ENCODE results near the gene PAEP.
"Not testable (repeated sequence)": the region's sequence is repeated elsewhere in the genome, so short reads cannot be mapped to it uniquely, and the experiment has no call there.

PAEP gene

DNA sequence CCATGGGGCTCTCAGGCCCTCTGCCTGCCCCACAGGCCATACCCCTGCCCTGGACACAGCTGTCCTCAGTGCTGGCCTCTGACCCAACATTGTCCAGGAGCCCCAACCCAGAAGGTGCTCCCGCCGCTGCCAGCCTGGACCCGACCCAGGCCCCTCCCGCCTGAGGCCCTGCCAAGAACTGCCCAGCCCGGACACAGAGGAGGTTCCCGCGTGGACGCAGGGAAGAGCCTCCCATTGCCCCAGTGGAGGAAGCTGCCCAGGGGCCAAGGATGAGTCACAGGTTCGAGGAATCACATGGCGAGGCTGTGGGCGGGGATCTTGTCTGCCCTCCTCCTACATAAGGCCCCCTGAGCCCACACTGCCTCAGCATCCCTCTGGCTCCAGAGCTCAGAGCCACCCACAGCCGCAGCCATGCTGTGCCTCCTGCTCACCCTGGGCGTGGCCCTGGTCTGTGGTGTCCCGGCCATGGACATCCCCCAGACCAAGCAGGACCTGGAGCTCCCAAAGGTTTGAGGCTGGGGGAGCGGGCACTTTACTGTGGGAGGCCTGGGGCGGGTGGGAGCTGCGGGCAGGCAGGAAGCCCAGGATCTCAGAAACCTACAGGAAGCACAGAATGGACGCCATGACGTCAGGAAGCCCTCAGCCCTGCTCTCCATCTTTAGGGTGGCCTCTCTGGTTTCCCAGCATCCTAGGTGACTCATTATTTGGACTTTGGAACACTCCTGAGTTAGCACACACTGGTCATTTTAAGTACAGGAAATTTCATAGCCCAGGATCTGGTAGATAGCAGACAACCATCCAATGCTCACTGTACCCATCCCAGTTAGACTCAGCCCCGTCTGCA is at the start of gene PAEP:
Gene PAEP (plus strand): TSS at position 366 of the 844 bp plus-strand sequence.
- DNase-seq (ENCODE audit: low read depth in 3 of 3) = no peak

DNA sequence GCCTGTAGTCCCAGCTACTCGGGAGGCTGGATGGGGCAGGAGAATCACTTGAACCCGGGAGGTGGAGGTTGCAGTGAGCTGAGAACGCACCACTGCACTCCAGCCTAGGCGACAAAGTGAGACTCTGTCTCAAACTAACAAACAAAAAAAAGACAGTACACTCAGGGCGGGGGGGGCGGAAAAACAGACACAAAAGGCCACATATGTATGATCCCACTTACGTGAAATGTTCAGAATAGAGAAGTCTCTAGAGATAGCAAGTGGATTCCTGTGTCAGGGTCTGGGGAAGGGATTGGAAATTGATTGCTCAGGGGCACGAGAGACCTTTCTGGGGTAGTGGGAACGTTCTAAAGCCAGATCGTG is 49.3 kb upstream of the PAEP start:
- no peak for DNase-seq (ENCODE audit: low read depth in 3 of 3)

DNA sequence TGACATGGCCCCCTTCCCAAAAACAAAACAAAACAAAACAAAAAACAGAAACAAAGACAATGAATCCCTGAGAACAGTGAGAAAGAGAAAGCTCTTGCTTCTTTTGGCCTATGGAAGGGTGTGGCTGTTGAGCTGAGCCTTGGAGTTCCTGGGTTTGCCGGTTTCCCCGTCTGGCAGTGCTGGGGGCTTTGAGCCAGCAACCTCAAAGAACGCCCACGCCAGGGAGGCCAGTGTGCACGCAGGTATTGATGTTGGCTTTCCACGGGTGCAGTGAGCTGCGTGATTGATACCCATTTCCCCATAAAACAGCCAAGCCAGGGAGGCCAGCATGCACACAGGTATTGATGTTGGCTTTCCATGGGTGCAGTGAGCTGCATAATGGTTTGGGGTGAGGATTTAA is 48.7 kb upstream of the PAEP start:
- no peak for DNase-seq (ENCODE audit: low read depth in 3 of 3)

DNA sequence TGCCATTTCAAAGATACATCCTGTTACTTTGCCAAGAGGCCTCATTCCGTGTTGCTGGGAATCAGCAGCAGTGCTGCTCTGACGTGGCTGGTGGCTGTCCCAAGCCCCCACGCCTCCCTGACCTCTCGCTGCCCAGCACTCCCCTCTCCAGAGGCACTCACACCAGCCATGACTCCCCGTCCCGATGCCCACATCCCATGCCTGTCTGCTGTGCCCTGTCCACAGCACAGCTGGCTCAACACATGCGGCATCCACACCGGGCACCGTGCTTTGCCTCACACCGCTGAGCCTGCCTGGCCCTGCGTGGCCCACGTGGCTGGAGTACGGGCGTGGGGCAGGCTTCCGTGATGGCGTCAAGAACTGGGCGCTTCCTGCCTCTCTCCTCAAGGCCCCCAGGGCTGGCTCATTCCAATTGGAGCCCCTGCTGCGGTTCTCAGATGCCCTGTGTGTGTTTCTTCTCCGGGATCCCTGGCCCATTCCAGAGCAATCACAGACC is 48.2 kb upstream of the PAEP start:
- no peak for DNase-seq (ENCODE audit: low read depth in 3 of 3)

DNA sequence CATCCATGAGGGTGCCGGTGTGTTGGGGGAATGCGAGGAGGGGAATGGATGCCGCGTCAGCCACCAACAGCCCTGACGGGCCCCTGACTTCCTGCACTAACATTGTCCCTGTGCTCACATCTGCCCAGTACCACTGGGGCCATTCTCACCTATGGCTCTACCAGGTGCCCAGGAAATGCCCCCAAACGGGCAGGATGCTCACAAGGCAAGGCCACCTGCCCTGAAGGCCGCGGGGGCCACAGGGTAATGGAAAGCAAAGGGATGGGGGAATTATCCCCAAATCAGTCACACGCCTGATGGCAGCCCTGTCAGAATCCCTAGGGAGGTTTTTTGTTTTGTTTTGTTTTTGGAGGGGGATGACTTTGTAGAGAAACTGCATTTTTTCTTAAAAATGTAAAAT is 47.6 kb upstream of the PAEP start:
- DNase-seq (ENCODE audit: low read depth in 3 of 3) = not testable (repeated sequence)

DNA sequence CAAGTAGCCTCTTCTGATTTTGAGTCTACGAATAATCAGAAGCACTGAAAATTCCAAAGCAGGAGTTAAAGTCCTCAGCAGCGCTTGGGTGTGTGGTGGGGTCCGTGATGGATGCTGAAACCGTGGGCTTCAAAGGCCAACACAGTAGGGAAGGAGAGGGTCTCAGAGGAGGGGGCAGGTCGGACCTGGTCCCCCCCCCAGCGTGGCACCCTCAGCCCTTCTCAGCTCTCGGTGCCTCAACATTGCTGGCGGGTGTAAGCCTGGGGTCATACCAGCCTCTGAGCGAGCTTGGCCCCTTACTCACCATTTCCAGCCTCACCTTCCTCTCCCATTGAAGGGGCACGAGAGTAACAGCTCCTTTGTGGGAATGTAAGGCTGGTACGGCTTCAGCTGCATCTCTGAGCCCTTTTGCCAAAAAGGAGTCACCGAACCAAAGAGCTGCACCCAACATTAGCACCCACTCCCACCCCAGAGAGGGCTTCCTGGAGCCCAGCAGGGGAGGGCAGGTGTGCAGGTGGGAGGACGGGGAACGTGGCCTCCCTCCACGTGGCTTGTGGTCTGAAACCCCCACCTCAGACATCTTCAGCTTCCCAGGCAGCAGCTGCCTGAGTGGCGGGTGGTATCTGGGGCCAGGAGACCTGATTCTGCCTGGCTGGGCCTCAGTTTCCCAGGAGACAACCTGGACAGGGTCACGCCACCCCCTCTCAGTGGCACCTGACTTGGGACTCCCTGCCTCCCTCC is 47.0 kb upstream of the PAEP start:
- no peak for DNase-seq (ENCODE audit: low read depth in 3 of 3)

DNA sequence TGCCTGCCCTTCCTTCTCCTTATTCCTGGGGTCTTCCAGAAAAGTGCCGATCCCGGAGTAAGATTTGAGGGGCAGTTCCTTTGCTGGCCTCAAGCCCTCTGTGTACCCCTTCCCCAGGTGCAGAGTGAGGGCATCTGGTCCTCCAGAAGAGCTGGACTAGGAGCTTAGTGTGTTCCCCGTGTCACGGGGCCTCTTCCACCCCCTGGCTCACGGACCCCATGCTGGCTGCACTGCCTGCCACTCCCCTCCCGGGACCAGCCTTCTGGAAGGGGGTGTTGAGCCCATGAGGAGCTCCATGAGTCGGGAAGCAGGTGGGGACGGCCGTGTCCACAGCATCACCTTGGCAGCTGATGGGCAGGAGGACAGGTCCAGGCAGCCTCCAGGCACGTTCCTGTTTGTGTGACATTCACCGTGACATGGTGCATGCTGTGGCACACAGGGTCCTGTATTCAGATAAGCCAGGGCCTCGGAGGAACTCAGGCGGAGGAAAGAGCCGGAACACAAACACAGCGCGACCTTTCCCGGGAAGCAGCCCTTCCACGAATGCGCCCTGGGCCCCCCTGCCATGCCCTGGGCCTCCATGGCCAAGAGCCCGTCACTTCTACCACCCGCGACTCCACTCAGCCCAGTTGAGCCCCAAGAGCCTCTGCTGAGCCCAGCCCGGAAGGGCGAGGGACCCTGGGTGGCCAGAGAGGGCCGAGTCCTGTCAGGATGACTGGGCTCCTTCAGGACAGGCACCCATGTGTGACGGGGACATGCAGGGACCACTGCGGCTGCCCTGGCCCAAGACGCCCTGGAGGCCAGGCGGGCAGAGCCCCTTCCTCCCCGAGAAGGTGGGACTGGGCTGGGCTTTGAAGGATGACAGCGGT is 46.2 kb upstream of the PAEP start:
- DNase-seq (ENCODE audit: low read depth in 3 of 3) = no peak

DNA sequence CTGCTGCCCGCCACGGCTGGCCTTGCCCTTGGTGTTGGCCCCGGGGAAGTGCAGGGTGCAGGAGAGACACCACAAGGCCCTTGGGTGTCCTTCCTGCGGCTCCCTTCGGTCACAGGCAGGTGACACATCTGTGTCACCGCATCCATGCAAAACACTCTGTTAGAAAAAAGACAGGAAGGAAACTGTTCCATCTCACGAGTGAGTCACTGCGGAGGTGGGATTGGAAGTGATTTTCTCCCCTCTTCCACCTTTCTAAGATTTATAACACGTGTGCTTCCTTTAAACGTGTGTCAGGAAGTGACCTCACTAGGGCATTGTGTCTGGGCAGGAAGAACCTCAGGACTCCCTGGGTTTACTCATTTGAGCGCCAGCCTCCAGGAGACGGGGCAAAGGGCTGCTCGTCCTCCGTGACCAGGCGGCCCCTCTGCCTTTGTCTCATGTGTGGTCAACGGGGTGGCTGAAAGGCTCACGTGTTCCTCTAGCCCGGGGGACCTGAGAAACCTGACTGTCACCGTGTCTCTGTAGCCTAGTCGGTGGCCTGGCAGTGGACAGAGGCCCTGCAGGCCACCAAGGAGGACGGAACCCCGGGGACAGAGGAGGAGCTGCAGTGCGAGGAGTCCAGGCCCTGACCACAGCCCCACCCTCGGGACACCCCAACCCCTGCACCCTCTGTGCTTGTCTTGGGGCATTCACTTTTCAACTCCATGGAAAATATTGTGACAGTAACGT is 45.3 kb upstream of the PAEP start:
- DNase-seq (ENCODE audit: low read depth in 3 of 3) = no peak

DNA sequence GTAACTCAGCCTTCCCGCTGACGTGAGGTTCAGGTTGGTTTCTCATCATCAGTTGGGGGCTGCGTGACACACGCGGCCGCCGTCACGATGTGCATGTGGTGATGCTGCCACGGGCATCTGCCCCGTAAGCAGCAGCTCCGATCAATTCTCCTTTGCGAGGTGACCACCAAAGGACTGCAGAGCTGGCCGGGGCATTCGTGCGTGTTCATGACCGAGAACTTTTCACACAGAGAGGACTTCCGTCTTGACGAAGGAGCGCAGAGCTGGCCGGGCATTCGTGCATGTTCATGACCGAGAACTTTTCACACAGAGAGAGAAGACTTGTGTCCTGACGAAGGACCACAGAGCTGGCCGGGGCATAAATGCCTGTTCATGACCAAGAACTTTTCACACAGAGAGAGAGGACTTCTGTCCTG is 44.1 kb upstream of the PAEP start:
- no peak for DNase-seq (ENCODE audit: low read depth in 3 of 3)

DNA sequence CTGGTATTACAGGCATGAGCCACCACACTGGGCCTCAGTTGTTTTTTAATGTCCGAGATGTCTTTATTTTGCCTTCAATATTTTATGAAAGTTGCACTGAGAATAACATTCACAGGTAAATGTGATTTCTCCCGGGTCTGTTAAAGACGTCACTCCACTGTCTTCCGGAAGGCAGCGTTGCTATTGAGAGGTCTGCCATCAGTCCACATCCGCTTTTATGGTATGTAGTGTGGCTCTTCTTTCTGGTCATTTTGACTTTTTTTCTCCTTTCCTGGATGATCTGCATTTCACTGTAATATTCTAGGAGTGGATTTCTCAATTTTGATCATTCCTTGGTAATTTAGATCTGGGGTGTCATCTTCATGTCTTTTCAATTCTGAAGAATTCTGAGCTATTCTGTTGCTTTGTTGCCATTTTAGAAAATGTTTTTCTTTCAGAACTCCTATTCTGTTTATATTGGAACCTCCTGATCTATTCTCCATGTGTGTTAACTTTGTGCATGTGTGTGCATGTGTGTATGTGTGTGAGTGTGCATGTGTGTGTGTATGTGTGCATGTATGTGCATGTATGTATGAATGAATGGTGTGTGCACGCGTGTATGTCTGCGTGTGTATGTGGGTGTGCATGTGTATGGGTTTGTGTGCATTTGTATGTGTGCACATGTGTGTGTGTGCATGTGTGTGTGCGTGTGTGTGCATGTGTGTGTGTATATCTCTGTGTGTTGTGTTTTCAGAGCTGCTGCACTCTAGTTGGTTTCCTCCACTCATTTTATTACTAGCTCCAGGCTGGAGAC is 42.2 kb upstream of the PAEP start:
- DNase-seq (ENCODE audit: low read depth in 3 of 3) = no peak

DNA sequence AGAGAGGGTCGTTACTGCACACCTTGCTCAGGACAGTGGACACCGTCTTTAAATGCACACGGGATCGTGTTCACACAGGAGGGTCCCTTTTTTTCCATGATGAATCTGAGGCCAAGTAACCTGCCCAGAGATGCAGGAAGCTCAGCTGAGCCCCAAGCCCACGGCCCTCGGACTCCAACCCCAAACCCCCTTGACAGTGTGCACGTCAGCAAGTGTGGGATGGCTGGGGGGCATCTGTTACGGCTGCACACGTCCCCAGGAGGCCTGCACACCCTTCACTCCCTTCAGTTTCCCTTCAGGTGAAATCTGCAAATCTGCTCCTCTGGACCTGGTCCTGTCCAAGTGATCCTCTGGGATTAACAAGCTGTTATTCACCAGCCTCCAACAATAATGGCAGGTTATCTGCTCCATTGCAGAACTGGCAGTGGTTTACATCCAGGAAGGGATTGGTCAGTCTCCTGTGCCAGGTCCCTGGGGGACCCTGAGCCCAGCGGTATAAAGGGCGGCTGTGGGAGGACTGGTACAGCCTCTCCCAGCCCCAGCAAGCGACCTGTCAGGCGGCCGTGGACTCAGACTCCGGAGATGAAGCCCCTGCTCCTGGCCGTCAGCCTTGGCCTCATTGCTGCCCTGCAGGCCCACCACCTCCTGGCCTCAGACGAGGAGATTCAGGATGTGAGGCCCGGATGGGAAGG is 40.5 kb upstream of the PAEP start, which contains the start of gene LCN1:
Gene LCN1 (plus strand): TSS at position 525 of the 692 bp plus-strand sequence. CDS start 58 bp downstream, at position 583.
- DNase-seq (ENCODE audit: low read depth in 3 of 3) = no peak

DNA sequence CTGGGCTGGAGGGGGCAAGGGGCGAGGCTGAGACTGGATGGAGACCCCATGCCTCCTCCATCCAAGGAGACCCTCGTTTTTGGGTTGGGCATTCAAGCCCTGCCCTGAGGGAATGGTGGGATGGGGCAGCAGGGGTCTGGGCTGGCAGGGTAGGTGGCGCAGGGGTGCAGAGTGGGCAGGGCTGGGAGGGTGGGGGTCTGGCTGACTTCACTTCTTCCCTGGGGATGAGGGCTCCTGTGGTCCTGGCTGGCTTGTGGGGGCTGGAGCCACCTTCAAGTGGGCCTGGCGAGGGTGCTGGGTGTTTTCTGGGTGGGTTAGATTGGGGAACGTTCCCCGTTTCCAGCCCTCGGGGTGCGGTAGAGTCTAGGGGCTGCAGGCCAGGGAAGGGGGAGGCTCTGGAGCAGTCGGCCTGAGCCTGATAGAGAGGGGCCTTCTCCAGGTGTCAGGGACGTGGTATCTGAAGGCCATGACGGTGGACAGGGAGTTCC is 39.9 kb upstream of the PAEP start:
- no peak for DNase-seq (ENCODE audit: low read depth in 3 of 3)

DNA sequence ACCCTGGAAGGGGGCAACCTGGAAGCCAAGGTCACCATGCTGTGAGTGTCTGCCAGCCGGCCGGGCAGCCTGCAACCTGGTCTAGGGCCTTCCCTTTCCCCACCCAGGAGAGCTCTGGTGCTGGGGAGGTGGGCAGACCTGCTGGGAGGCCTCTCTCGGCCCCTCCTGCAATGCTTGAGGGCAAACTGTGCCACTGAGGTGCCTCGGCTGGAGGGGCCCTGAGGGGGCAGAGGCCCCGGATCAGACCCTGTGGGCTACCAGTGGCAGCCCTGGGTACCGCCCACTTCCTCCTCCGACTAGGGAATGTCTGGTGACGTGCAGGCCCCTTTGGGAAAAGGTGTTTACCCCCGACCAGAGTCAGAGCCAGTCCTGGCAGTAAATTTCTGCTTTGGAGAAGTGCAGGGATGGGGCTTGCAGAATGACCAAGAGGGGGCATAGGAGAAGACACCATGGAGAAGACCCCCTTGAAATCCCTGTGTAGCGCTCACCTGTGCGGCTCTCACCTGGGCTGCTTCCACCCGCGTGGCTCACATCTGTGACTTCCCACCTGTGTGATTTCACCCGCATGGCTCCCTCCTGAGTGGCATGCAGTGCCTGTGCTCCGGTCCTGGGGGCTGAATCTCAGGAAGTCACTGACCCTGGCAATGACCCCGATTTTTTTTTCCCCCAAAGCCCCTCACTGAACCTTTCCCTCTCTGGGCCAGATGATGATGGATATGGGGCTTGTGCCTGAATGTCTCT is 39.2 kb upstream of the PAEP start:
- DNase-seq (ENCODE audit: low read depth in 3 of 3) = no peak

DNA sequence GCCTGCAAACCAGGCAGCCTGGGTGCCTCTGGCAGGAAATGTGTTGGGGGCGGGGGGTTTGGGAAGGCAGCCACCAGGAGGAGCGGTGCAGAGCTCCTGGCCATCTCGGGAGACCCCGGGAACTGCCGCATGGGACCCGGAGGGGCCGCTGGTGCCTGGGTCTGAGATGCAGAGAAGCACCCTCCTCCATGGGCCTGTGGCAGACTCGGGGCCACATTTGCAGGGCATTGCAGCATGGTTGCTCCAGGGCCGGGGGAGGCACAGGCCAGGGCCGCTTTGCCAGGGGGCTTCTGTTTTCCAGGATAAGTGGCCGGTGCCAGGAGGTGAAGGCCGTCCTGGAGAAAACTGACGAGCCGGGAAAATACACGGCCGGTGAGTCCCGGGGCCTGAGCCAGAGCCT is 38.6 kb upstream of the PAEP start:
- DNase-seq (ENCODE audit: low read depth in 3 of 3) = no peak

DNA sequence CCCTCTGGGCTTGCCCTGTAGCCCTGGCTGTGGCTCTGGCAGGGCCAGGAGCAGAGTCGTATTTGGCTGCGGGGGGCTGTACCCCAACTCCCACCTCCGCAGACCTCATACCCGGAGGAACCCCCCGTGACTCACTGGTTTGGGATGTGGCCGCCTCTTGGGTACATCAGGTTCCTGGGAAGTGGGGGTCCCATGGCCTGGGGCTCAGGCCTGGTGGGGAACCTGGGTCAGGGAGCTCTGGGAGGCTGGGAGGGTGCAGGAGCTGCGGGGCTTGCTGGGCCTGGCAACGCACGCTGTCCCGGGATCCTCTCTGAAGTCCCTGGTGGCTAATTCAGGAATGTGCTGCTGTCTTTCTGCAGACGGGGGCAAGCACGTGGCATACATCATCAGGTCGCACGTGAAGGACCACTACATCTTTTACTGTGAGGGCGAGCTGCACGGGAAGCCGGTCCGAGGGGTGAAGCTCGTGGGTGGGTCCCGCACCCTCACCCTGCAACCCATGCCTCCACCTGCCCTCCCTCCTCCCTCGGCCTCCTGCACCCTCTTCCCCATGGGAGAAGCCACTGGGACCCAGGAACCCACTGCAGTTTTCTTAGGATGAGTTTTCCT is 37.9 kb upstream of the PAEP start:
- DNase-seq (ENCODE audit: low read depth in 3 of 3) = no peak

DNA sequence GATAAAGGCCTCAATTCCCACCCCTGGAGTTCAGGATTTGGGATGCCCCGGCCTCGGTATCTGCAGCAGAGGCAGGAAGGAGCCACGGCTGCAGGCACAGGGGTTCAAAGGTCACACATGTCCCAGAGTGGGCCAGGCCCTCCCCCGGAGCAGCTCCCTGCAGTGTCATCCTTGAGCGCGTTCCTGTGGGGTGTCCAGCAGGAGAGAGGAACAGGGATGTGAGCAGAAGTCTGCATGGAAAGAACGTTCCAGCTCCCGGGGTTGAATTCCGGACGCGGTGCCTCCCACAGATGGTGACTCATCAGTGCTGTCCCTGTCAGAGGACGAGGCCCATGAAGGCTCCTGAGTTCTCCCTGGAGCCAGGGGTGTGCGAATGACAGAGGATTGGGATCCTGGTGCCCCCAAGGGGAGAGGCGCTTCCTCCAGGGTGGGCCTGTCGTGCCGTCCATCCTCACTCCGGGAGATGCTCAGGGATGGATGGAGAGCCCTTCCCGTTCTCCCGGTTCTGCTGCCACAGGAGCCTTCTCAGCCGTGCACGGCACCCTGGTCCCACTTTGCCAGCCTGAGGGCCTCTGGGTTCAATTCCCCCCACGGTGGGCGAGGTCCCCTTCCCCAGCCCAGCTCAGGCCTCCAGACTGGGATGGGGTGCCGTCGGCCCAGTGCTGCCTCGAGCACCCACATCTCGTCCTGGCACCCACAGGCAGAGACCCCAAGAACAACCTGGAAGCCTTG is 37.3 kb upstream of the PAEP start:
- no peak for DNase-seq (ENCODE audit: low read depth in 3 of 3)

DNA sequence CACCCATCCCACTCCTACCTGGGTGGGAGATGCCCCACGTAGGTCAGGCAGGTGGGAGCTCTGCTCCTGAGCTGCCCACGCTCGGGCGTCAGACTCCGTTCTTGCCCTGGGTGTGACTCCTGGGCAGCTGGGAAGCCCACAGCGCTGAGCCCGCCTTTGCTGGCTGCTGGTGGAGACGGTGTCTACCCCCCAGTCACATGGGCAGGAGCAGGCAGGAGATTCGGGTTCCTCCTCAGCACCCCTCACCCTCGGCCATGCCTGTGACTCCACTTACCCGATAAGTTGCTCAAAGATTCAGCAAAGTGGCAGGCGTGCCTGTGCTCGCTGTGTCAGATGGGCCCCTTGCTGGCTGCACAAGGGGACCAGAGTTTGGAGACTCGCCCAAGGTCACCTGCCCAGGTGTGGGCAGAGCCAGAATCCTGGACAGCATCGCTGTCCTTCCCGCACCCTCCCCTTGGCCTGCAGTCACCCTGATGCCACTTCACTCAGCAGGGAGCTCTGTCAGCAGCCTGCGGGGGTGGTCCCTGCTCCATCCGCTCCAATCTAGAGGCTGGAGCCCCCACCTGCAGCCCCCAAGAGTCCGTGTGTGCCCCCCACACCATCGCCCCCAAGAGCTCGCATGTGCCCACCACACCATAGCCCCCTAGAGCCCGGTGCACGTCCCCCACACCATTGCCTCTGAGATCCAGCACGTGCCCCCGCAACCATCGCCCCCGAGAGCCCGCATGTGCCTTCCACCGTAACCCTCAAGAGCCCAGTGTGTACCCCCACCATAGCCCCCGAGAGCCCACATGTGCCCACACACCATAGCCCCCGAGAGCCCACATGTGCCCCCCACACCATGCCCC is 36.1 kb upstream of the PAEP start:
- no peak for DNase-seq (ENCODE audit: low read depth in 3 of 3)

Data from stimulated activated CD4-positive, alpha-beta T cell treated with anti-CD3 and anti-CD28 coated beads, TNF-alpha, amount 100 ng/mL, for 24 hours (primary cell).